HL-60 (cell line): Measurements from ENCODE around the gene MEOX1.

Experiments
- DNase-seq, 2 experiments: peaks; one replicate each; pipeline ENCODE4 v3.0.0-alpha.2; 2010 to 2020; ENCODE audit warnings: low read depth in 1 of 2, low spot score in 1 of 2
- H3K27ac ChIP-seq: fragments of 250-450 bp; sonication (Bioruptor Pico); replicated peaks from 2 replicates; pipeline ENCODE4 v1.5.1; 2020; ENCODE audit warnings: mild to moderate bottlenecking, moderate library complexity
- H3K27me3 ChIP-seq: fragments of 250-450 bp; sonication (Bioruptor Pico); 2 replicates; pipeline ENCODE4 v1.5.1; 2021; ENCODE audit warnings: mild to moderate bottlenecking, moderate library complexity; ENCODE audit not compliant: insufficient read depth, poor library complexity, severe bottlenecking
- H3K4me3 ChIP-seq: replicated peaks from 2 replicates; pipeline ENCODE4 v1.5.1; 2011; ENCODE audit warnings: mild to moderate bottlenecking, control low read depth, low read length; ENCODE audit not compliant: insufficient read depth
- GABPA ChIP-seq: IDR thresholded peaks from 2 replicates; pipeline ENCODE4 v1.6.1; 2012; ENCODE audit warnings: low read depth
- POLR2AphosphoS5 ChIP-seq: IDR thresholded peaks from 2 replicates; pipeline ENCODE4 v1.6.1; 2012; ENCODE audit warnings: low read depth
- SPI1 ChIP-seq: IDR thresholded peaks from 2 replicates; pipeline ENCODE4 v1.6.1; 2012; ENCODE audit warnings: low read depth, mild to moderate bottlenecking, borderline replicate concordance
- TF ChIP-seq, protein P1 (sequence below): IDR thresholded peaks from one replicate; pipeline ENCODE4 v1.5.1; 2011; ENCODE audit warnings: low read length, control low read depth, inconsistent platforms; ENCODE audit not compliant: insufficient read depth
- TF ChIP-seq, protein P2 (sequence below): IDR thresholded peaks from 2 replicates; pipeline ENCODE4 v1.6.1; 2012; ENCODE audit warnings: low read depth; ENCODE audit not compliant: insufficient replicate concordance

Gene MEOX1

DNA sequence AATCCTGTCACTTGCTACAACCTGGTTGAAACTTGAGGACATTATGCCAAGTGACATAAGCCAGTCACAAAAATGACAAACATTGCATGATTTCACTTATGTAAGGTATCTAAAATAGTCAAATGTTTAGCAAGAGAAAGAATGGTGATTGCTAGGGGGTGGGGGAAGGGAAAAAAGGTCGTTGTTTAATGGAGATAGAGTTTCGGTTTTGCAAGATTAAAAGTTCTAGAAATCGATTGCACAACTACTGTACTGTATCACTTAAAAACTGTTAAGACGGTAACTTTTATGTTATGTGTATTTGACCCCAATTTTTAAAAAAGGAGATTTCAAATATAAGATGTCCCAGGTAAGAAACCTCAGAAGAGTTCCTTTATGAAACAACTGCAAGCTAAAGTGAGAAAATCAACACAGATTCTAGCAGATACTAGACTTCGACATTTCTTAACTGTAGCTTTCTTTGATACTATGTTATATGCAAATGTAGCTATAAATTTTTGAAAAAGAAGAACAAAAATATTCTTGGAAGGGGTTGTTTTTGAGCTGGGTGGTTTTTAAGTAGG lies 5.9 kb downstream of the MEOX1 start:
- TF ChIP-seq, protein P1, sequence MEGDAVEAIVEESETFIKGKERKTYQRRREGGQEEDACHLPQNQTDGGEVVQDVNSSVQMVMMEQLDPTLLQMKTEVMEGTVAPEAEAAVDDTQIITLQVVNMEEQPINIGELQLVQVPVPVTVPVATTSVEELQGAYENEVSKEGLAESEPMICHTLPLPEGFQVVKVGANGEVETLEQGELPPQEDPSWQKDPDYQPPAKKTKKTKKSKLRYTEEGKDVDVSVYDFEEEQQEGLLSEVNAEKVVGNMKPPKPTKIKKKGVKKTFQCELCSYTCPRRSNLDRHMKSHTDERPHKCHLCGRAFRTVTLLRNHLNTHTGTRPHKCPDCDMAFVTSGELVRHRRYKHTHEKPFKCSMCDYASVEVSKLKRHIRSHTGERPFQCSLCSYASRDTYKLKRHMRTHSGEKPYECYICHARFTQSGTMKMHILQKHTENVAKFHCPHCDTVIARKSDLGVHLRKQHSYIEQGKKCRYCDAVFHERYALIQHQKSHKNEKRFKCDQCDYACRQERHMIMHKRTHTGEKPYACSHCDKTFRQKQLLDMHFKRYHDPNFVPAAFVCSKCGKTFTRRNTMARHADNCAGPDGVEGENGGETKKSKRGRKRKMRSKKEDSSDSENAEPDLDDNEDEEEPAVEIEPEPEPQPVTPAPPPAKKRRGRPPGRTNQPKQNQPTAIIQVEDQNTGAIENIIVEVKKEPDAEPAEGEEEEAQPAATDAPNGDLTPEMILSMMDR = no peak
- TF ChIP-seq GABPA = no peak
- TF ChIP-seq POLR2AphosphoS5 = no peak
- TF ChIP-seq SPI1 = no peak
- TF ChIP-seq, protein P2, sequence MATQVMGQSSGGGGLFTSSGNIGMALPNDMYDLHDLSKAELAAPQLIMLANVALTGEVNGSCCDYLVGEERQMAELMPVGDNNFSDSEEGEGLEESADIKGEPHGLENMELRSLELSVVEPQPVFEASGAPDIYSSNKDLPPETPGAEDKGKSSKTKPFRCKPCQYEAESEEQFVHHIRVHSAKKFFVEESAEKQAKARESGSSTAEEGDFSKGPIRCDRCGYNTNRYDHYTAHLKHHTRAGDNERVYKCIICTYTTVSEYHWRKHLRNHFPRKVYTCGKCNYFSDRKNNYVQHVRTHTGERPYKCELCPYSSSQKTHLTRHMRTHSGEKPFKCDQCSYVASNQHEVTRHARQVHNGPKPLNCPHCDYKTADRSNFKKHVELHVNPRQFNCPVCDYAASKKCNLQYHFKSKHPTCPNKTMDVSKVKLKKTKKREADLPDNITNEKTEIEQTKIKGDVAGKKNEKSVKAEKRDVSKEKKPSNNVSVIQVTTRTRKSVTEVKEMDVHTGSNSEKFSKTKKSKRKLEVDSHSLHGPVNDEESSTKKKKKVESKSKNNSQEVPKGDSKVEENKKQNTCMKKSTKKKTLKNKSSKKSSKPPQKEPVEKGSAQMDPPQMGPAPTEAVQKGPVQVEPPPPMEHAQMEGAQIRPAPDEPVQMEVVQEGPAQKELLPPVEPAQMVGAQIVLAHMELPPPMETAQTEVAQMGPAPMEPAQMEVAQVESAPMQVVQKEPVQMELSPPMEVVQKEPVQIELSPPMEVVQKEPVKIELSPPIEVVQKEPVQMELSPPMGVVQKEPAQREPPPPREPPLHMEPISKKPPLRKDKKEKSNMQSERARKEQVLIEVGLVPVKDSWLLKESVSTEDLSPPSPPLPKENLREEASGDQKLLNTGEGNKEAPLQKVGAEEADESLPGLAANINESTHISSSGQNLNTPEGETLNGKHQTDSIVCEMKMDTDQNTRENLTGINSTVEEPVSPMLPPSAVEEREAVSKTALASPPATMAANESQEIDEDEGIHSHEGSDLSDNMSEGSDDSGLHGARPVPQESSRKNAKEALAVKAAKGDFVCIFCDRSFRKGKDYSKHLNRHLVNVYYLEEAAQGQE = no peak
- no peak overlapping the region for H3K4me3 ChIP-seq
- H3K27ac ChIP-seq = peak overlapping the region; percentile 39
- H3K27me3 ChIP-seq = no peaks in the 10 kb centered on the region
- DNase-seq = peak; percentile 19 to 46

DNA sequence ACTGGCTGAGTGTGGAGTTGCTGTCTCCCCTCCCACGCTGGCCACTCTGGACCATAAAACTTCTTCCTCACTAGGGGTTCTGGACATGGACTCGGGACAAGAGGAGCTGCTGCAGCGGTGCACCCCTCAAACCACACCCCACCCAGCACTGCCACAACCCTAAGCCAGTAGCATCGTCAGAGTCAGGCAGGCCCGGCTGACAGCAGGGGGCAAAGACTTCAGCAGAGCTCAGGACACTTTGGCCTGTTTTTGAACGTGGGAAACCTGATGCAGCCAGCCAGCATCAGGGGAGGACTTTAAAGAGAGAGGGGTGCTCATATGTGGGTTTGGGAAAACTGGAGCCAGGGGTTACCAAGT lies 9.6 kb downstream of the MEOX1 start:
- DNase-seq = no peak
- TF ChIP-seq, protein P1 = no peak
- TF ChIP-seq, protein P2 = no peak
- TF ChIP-seq POLR2AphosphoS5 (no peak), GABPA (no peak), SPI1 (no peak)
- Histone ChIP-seq H3K27ac (no peak overlapping the region), H3K27me3 (peaks cover 3% of the 10 kb centered on the region), H3K4me3 (no peak overlapping the region)

DNA sequence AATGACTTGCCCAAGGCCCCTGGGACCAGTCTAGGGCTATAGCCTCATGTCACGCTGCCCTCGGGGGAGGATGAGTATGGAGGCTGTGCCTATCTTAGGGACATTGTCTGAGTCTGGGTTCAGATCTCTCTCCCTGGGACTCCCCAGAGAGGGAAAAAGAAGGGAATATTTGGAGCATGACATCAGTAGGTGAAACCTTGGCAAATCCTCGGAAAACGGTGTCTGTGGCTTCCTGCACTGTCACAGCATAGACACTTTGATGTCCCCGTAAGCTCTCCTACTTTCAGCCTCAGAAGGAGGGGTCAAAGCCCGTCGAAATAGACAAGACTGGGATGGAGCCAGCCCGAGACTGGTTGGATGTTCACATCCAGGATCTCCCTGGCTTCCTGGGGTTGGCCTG lies 11.3 kb downstream of the MEOX1 start:
- TF ChIP-seq, protein P2 = no peak
- TF ChIP-seq GABPA = no peak
- no peak for TF ChIP-seq SPI1
- TF ChIP-seq, protein P1 = no peak
- TF ChIP-seq POLR2AphosphoS5 = no peak
- H3K27ac ChIP-seq = no peak overlapping the region
- H3K4me3 ChIP-seq = no peak overlapping the region
- DNase-seq = no peak
- peaks cover 16% of the 10 kb centered on the region for H3K27me3 ChIP-seq
